T-helper 9 cell (primary cell): Measurements from ENCODE around the gene NELFA.

Source experiments
- DNase-seq: peaks from one replicate; pipeline ENCODE4 v3.0.0-alpha.2; 2020

Gene NELFA

DNA sequence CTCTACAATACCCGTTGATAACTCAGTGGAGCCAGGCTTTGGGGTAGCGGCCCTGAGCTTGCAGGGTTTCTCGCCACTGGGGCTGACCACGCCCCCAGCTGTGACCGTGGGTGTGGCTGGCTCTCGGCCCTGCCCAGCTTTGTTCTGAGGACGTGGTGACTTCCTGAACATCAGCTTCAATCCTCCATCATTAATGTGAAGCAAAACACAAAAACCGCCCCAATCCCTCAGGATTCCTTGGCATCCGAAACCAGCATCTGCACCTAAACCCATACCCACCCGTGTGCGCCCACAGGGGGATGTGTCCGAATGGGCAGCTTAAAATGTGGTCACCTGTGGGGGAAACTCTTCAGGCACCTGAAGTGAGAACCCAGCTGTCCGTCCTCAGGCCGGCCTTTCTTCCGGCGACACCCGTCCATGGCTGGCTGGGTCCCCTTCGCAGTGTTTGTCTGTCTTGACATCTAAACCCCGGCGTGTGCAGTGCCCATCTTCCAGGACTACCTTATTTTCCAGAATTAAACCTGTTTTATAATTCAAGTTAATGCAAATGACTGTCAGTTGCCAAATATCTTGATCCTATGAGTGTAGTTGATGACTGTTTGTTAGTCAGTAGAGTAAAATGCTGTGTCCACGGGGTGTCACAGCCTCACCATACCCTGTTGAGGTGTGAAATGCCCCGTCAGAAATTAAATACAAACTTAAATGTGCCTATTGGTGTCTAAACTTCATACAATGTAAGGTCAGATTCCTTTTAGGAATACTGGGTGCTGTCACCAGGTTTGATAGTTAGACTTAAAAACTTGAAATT is 27.3 kb downstream of the NELFA start:
- no peak for DNase-seq

GRCh38 chr4:1980561-1981041 is 28.2 kb downstream of the NELFA start:
- no peak for DNase-seq

GRCh38 chr4:1979477-1980196 is 29.1 kb downstream of the NELFA start:
- DNase-seq = no peak

GRCh38 chr4:1978741-1979476 is 29.9 kb downstream of the NELFA start:
- DNase-seq = no peak

DNA sequence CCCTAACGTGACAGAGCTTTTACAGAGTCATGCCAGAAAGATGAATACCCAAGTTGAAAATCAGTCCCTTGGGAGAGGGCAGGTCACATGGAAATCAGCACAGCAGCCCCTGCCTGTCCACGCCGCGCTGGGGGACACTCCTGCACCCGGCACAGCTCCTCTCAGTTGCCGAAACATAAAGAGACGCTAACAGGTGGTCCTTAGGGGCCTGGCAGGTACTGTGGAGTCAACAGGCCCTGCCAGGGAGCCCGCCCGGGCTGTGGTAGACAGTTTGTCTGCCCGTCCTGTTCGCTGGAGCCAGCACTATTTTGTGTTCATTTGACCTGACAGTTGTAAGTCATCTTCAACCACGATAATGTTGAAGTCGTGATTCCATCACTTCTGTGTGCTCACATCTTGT is 30.5 kb downstream of the NELFA start:
- no peak for DNase-seq

- DNase-seq = no peak
These were observed 32.1 kb downstream of the NELFA start for GRCh38 chr4:1976416-1977352.

DNA sequence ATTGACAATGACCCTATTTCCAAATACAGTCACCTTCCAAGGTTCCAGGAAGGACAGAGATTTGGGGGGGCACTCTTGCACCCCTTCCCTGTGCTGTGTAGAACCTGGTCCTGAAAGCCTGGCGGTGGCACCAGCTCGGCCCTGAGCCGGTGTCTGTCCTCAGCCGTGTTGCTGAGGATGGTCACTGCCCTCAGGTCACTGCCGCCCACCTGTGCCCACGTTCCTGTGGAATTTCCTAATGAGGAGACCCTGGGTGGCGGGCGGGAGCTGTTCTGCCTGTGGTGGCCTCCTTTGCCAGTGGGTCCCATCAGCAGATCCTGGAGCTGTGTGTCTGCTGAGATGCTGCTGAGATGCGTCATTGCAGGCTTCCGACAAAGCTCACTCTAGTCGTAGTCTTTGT is 32.9 kb downstream of the NELFA start:
- DNase-seq = no peak

DNA sequence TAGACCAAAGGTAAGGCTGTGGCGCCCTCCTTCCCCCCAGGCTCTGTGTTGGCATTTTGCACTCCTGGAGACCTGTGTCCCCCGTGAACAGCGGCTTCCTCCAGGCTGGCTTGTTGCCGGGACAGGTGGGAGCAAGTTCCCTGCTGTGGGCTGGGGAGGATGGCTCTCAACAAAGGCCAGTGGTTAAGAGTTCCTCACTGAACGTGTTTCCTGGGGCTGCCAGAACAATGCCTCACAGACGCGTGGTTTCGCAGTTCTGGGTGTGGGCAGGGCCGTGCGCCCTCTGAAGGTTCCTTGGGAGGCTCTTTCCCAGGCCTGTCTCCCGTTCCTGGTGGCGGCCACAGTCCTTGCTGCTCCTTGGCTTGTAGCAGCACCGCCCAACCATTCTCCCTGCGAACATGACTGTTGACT is 33.4 kb downstream of the NELFA start:
- DNase-seq = no peak

GRCh38 chr4:1974840-1975239 is 33.9 kb downstream of the NELFA start:
- DNase-seq = no peak

DNA sequence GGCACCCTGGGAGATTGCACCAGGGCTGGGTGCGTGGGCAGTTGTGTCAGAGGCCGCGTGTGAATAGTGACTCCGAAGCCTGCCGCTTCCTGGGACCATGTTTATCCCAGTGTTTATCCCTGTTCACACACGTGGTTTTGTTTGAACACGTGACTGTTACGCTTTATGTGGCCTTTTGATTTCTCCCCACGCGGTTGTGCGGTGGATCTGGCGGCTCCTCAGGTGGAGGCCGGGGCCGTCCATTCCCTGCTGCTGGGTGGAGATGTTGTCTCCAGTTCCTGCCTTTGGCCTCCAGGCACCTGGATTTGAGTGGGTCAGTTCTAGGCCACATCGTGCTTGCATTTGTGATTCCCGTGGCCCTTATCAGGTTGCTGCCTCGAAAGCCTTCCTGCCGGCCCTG is 35.1 kb downstream of the NELFA start:
- DNase-seq = no peak

GRCh38 chr4:1973218-1973617 is 35.6 kb downstream of the NELFA start:
- DNase-seq = no peak

DNA sequence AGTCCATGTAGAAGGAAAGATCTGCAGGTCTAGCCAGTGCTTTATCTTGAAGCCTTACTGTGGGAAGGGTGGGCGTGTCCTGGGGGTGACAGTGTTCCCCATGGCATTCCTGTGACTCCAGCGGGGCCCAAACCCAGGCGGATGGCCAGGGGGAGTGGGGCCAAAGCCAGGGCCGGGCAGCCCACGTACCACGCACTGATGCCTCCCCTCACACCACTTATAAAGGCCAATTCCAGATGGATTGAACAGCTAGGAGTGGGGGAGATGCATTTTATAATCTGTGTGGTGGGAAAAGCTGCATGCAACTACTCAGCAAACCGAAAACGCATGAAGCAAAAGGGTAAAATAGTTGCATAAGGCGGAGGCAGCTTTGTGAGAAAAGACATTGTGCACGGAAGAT is 36.4 kb downstream of the NELFA start:
- DNase-seq = no peak

DNA sequence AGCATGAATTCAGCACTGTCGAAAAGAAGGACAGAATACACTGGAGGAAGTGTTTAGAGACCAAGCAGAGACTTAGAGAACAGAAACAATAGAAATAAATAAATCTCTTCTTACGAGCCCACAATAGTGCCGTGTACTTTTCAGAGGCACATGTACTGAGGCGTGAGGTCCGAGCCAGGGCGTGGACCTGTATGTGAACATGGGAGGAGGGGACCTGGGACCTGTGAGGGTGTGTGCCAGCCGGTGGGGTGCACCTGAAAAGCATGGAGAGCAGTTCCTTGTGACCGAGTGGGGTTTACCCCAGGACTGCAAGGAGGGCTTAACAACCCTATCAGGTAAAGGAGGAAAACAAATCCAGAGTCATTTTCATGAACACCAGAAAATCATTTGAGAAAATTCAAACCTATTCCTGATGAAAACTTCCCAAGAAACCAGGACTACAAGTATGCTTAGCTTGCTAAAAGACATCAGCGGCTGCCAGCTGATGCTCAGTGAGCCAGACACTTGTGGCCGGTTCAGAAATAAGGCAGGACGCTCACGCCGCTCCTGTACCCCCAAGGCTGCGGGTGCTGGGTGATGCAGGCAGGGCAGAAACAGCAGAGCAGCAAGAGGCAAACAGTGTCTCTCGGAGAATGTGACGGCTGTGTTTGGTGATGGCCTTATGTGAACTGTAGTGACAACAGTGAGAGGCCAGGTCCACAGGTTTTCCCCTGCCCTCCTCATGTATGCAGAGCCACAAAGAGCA is 37.1 kb downstream of the NELFA start:
- DNase-seq = no peak

DNA sequence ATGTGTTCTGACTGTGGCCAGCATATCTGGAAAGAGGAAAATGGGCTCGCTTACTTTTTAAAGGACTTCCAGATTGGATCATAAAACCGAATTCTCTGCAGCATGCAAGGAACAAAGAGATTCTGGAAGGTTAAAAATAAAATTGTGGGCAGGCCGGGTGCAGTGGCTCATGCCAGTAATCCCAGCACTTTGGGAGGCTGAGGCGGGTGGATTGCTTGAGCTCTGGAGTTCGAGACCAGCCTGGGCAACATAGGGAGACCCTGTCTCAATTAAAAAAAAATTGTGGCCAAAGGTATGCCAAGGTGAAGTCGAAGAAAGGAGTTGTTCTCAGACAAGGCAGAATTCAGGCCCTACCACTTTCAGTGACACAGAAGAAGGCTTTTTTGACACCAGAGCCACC is 37.8 kb downstream of the NELFA start:
- DNase-seq = no peak

- no peak for DNase-seq
These were observed 38.6 kb downstream of the NELFA start for GRCh38 chr4:1969928-1970723.

DNA sequence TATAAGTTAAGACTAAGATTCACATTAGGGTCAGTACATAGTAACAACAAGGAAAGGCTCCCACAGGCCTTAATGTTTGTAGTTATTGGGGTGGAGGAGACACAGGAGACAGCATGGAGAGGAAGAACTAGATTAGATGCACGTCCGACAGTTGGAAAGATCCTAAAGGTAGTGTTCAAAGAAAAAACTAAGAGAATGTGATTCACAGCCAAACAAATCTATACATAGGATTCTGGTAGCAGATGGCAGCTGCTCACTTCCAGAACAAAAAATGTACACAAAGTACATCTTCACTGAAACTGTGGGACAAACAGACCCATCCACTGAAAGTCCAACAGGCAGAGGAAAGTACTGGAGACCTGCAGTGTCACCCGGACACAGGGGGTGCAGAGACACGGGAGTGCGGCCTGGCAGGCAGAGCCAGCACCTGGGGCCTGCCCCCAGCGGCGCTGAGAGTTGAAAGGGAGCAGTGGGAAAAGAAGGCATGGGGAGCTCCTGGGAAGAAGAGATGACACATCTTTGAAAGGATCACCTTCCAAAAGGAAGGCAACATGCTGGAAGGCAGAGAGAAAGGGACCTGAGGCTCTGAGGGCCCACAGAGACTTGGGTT is 40.0 kb downstream of the NELFA start:
- no peak for DNase-seq

- DNase-seq = no peak
These were observed 41.1 kb downstream of the NELFA start for GRCh38 chr4:1967512-1968149.

GRCh38 chr4:1964971-1965370 is 43.8 kb downstream of the NELFA start:
- no peak for DNase-seq

DNA sequence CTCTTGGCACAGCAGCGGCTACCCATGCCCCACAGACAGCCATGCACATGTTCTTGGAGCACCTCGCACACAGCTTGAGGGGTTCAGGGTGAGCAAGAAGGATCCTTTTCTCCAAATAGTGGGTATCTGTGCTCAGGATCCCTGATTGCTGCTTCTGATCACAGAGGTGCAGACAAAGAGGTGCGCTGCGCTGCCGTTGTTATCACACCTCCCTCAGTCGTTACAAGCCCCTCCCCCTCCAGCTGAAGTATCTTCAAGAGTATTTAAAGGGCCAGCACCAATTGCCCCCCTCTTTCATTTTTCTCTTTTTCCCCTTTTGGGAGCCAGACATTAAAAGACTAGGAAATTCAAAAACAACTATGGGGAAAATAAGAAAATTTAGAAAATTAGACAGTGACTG is 44.3 kb downstream of the NELFA start:
- no peak for DNase-seq

GRCh38 chr4:1962980-1963379 is 45.8 kb downstream of the NELFA start:
- DNase-seq = no peak
